Measurements from ENCODE around the gene PTBP3. TPM values are rescaled to one million over a fixed set of nuclear protein-coding genes. Genes with fewer than 3 reads are reported as not detected.

PTBP3 gene
- total RNA-seq, 1 donor = 57.0 TPM

GRCh38 chr9:112360047-112360804, 26.8 kb upstream of the PTBP3 start:
- TF ChIP-seq, protein P1, sequence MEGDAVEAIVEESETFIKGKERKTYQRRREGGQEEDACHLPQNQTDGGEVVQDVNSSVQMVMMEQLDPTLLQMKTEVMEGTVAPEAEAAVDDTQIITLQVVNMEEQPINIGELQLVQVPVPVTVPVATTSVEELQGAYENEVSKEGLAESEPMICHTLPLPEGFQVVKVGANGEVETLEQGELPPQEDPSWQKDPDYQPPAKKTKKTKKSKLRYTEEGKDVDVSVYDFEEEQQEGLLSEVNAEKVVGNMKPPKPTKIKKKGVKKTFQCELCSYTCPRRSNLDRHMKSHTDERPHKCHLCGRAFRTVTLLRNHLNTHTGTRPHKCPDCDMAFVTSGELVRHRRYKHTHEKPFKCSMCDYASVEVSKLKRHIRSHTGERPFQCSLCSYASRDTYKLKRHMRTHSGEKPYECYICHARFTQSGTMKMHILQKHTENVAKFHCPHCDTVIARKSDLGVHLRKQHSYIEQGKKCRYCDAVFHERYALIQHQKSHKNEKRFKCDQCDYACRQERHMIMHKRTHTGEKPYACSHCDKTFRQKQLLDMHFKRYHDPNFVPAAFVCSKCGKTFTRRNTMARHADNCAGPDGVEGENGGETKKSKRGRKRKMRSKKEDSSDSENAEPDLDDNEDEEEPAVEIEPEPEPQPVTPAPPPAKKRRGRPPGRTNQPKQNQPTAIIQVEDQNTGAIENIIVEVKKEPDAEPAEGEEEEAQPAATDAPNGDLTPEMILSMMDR (IDR thresholded peaks at IDR 0.05; ENCODE audit: insufficient read depth, low read depth, low read length) = no peak
- DNase-seq (ENCODE audit: low read depth) = peak; percentile 53
- no peak overlapping the region for H3K4me3 ChIP-seq (ENCODE audit: low read depth, low read length)

DNA sequence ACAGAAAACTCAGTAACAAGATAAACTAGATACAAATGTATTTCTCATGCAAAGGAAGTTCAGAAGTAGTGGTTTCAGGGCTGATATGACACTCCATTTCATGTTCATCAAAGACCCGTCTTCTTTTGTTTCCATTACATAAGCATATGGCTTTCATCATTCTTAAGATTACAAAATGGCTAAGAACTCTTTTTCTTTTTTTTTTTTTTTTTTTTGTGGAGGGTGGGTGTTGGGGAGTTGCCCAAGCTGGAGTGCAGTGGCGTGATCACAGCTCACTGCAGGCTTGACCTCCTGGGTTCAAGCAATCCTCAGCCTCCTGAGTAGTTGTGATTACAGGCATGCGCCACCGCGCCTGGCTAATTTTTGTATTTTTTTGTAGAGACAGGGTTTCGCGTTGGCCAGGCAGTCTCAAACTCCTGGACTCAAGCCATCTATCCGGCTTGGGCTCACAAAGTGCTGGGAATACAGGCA, 22.0 kb upstream of the PTBP3 start:
- DNase-seq (ENCODE audit: low read depth) = peak; percentile 19
- TF ChIP-seq, protein P1 (IDR thresholded peaks at IDR 0.05; ENCODE audit: insufficient read depth, low read depth, low read length) = no peak
- H3K4me3 ChIP-seq (ENCODE audit: low read depth, low read length) = no peak overlapping the region

DNA sequence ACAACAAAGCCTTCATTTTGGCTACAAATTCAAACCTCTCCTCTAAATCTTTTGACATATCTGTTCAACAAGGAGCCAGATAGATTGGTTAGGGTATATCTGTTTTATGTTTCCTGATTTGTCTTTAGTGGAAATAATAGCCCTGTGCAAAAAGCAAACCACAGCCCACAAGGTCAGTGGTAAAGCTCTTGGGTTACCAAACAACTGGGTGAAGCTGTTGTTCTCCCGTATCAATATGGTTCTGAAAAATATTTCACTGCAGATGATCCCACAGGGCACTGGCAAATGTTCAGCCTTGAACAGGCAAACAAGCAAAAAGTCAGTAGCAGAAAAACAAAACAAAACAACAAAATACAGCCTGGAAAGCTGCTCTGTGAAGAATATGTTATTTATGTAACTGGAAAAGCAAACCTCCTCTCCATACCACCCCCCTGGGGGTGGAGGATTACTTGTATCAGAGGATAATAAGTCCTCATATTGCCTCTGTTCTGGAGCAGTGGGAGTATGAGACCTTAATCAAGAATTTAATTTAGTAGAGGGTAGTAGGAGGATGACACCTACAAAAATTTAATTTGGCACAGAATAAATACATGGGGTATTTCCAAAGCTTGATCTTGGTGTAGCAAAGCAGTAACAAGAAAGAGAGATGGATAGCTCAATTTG, 20.8 kb upstream of the PTBP3 start:
- DNase-seq (ENCODE audit: low read depth) = no peak
- no peak overlapping the region for H3K4me3 ChIP-seq (ENCODE audit: low read depth, low read length)
- TF ChIP-seq, protein P1 (IDR thresholded peaks at IDR 0.05; ENCODE audit: insufficient read depth, low read depth, low read length) = no peak

GRCh38 chr9:112352209-112352608, 18.8 kb upstream of the PTBP3 start:
- H3K4me3 ChIP-seq (ENCODE audit: low read depth, low read length) = no peak overlapping the region
- TF ChIP-seq, protein P1 (IDR thresholded peaks at IDR 0.05; ENCODE audit: insufficient read depth, low read depth, low read length) = no peak
- no peak for DNase-seq (ENCODE audit: low read depth)

GRCh38 chr9:112351184-112351583, 17.8 kb upstream of the PTBP3 start:
- no peak overlapping the region for H3K4me3 ChIP-seq (ENCODE audit: low read depth, low read length)
- no peak for DNase-seq (ENCODE audit: low read depth)
- TF ChIP-seq, protein P1 (IDR thresholded peaks at IDR 0.05; ENCODE audit: insufficient read depth, low read depth, low read length) = no peak

- DNase-seq (ENCODE audit: low read depth) = no peak
- peak overlapping the region; percentile 46 for H3K4me3 ChIP-seq (ENCODE audit: low read depth, low read length)
- TF ChIP-seq, protein P1 (IDR thresholded peaks at IDR 0.05; ENCODE audit: insufficient read depth, low read depth, low read length) = no peak
Observed at GRCh38 chr9:112349008-112349333, 15.6 kb upstream of the PTBP3 start.

Data from fibroblast of villous mesenchyme (primary cell).